ENCODE data around the gene TH.

DNA sequence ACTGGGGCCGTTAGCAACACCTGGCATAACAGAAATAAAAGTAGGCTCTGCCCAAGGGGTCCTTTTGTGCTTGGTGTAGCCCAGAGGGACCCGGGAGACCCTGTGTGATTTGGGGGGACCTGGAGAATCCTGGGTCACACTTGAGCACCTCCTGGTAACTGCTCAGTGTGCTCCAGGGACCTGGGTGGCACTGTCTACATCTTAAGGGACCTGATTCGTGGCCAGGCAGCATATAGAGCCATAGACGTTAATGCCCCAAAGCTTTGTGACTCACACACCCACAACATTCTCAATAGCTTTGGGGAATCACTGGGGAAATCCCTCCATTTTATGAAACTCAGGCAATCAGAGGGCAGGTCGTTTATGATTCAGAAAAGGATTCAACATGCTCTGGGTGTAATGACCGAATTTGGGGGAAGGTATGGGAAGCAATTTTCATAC is 28.8 kb downstream of the TH start:
- TF ChIP-seq, protein P1, sequence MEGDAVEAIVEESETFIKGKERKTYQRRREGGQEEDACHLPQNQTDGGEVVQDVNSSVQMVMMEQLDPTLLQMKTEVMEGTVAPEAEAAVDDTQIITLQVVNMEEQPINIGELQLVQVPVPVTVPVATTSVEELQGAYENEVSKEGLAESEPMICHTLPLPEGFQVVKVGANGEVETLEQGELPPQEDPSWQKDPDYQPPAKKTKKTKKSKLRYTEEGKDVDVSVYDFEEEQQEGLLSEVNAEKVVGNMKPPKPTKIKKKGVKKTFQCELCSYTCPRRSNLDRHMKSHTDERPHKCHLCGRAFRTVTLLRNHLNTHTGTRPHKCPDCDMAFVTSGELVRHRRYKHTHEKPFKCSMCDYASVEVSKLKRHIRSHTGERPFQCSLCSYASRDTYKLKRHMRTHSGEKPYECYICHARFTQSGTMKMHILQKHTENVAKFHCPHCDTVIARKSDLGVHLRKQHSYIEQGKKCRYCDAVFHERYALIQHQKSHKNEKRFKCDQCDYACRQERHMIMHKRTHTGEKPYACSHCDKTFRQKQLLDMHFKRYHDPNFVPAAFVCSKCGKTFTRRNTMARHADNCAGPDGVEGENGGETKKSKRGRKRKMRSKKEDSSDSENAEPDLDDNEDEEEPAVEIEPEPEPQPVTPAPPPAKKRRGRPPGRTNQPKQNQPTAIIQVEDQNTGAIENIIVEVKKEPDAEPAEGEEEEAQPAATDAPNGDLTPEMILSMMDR (IDR thresholded peaks at IDR 0.05; ENCODE audit: low read length), result no peak
- no peak for TF ChIP-seq EZH2phosphoT487 (IDR thresholded peaks at IDR 0.05; ENCODE audit: low read length)

Data from MM.1S (cell line).